HG03095 (cell line): ENCODE results near the gene SPO11.

Experiments
- ATAC-seq: cut with Tn5 transposase; IDR thresholded peaks from one replicate; pipeline ENCODE4 v1.9.1; 2021; ENCODE audit warnings: moderate library complexity; ENCODE audit not compliant: unreplicated experiment

The SPO11 gene

DNA sequence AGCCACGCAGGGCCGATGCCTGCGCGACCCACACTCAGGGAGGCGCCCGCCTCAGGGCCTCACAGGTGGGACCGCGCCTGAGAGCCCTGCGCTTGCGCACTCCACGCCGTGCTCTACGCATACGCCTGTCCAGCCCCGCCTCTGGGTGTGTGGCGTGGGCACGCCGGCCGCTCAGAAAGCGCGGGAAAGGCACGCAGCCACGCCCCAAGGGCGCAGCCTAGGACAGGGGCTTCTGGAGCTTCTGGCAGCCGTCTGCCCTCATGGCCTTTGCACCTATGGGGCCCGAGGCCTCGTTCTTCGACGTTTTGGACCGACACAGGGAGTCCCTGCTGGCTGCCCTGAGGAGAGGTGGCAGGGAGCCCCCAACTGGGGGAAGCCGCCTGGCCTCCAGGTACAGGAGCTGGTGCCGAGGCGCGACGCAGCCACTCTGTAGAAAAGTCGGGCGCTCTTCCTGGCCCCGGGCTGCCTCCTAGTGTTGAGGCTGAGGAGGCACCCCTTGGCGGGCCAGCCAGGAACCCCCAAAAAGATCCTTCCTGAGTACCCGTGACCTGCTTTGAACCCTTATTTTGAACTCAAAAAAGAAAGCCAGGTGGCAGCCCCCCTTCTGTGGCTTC, at the start of gene SPO11:
TSS of gene SPO11 (plus strand) at position 196 of the 614 bp plus-strand sequence. CDS start at position 261, 65 bp downstream.
- no peak for ATAC-seq

GRCh38 chr20:57280221-57280620, 49.4 kb upstream of the SPO11 start:
- ATAC-seq = no peak

DNA sequence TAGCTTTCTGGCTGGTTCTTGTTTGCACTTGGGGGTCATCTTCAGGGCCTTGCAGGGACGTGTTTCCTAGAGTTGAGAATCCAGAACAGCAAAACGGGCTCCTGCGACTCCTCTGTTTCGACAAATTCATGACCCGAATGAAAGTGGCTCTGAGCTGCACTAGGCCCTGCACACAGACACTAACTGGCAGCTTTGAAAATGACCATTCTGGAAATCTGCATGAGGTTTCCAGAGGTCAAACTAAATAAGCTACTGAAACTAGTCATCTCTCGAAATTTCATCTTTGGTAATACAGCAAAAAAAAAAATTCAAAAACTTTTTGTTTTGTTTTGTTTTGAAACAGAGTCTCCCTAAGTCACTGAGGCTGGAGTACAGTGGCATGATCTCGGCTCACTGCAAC, 47.7 kb upstream of the SPO11 start:
- ATAC-seq = no peak

- ATAC-seq = no peak
These were observed 46.8 kb upstream of the SPO11 start for GRCh38 chr20:57282670-57283361.

GRCh38 chr20:57283860-57284259, 45.7 kb upstream of the SPO11 start:
- ATAC-seq = no peak

DNA sequence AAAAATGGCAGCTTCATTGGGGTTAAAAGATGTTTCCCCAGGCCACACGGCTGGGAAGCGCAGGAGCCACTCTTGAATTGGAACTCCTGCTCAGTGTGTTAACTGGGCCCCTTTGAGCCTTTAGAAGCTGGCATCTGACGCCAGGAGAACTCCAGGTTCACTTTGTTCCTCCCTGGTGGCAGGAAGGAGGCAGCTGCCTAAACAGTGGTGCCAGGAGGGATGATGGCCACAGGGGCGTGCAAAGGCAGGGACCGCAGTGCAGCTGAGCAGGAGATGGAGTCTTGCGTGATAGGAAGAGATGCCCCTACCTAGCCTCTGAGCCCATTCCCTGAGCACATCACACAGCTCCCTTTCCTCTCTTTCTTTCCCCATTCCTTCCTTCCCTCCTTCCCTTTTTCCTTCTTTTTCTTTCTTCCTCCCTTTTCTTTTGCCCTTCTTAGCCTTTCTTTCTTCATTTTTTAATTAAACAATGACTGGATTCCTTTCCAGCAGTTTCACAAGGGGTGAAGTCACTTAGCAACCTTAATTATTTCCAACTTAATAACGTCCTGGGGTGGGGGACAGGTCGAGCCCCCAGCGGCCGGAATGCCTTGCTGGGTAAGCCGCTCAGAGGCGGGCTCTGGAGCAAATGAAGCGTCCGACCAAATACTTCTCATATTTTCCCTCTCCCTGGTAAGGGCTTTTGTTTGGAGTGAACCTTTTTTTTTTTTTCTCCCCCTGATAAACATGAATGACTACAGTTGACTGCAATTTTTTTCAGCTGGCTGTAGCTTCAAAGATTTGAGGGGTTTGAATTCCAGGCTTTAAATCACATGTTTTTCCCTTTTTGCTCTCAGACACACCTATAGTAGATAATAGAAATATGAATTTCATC, 42.4 kb upstream of the SPO11 start:
- no peak for ATAC-seq

GRCh38 chr20:57287901-57288300, 41.7 kb upstream of the SPO11 start:
- no peak for ATAC-seq

- no peak for ATAC-seq
These were observed 40.8 kb upstream of the SPO11 start for GRCh38 chr20:57288651-57289277.

DNA sequence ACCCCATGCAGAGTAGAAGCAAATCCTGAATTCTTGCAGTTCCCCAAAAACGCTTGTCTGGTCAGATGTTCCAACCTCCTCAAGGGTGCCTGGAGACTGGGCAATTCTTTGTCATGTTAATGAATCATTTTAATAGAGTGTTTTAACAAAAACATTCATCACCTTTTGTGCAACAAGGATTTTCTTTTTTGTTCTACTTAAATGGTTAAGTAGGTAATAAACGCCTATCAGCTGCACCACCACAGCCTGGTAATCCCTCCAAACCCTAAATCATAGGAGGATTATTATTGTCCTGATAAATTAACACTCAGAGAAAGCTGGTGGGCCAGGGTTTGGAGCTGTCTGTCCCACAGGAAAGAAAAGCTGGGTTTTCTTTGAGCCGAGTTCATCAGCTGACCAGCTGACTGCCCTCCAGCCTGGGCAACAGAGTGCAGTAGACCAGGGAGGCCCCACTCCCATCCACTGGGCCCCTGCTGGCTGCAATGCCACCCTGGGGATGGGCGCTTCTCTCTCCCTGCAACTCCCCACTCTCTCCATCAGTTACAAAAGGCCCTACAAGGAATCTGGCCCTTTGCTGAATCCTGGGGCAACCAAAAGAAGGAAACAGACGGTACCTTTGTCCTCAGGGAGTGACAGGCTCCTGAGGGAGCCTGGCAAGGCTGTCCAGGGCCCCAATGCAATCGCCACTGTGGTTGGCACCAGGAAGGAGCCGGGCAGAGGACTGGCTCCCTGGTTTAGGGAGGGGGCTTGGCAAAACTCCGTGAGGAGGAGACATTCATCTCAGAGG, 40.0 kb upstream of the SPO11 start:
- no peak for ATAC-seq

DNA sequence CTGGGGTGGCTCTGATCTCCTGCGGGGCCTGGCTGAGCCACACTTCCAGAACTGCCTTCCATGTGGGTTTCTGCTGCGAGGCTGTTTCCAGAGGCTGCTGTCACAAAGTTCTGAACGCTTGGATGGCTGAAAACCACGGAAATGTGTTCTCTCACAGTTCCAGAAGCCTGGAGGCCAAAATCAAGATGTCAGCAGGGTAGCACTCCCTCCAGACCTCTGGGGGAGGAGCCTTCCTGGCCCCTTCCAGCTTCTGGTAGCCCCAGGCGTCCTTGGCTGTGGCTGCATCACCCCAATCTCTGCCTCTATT, 39.5 kb upstream of the SPO11 start:
- ATAC-seq = no peak

DNA sequence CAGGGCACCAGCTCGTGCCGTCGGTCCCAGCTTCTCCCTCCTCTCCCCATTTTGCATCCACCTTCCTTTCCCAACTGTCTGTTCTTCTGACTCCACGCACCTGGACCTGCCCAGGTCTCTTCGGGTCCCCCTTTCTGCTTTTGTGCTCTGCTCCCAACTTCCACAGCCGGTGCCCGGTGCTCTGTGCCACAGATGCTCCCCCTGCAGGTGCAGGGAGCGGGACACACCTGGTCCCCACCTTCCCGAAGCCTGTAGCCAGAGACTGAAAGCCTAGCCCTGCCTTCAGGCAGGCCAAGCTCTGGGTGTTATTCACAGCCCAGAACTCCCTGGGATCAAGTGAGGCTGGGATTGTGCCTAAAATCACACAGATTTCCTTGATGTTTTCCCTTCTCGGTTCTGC, 38.6 kb upstream of the SPO11 start:
- ATAC-seq = no peak

GRCh38 chr20:57291694-57292093, 37.9 kb upstream of the SPO11 start:
- ATAC-seq = no peak

DNA sequence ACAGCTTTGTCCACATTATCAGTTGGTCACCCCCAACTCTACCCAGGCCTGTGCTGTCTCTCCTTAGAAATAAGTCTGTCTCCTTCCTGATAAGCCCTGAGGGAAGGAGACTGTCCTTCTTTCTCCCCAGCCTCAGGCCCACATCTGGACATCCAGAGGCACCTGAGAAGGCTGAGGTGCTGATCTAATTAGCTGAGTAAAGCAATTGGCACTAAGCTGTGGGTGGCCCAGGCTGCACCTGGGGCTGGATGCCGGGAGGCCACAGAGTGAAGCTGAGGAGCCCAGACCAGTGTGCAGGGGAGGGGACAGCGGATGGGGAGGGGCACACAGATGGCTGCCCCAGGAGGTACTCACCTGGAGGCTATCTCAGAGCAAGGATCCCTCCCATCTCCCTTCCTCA, 37.0 kb upstream of the SPO11 start:
- ATAC-seq = no peak

GRCh38 chr20:57293995-57294394, 35.6 kb upstream of the SPO11 start:
- no peak for ATAC-seq

DNA sequence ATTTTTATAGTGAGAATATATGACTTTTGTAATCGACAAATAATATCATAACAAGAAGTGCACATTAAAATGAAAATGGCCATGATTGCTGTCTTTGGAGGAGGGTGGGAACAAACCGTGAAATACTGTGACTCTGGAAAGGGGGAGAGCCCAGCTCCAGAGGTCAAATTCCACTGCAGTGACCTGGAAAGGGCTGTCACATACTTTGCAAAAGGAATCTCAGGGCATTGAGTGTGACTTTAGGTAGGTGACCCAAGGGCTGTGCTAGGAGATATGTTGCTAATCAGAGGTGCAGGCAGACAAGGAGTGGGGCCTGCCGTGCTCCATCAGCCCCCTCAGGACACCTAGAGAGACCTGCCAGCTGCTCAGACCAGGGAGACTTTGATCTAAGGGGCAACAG, 35.1 kb upstream of the SPO11 start:
- no peak for ATAC-seq

DNA sequence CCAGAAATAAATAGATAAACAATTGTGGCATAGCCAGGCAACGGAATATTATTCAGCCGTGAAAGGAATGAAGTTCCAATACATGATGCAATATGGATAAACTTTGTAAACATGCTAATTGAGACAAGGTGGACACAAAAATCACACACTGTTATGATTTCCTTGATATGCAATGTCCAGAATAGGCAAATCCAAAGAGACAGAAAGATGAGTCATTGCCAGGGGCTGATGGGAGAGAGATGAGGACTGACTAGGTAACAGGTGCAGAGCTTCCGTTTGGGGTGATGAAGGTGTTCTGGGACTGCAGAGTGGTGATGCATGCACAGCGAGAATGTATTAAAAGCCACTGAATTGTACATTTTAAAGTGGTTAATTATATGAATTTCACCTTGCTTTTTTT, 31.1 kb upstream of the SPO11 start:
- no peak for ATAC-seq

GRCh38 chr20:57301026-57301425, 28.6 kb upstream of the SPO11 start:
- ATAC-seq = no peak

DNA sequence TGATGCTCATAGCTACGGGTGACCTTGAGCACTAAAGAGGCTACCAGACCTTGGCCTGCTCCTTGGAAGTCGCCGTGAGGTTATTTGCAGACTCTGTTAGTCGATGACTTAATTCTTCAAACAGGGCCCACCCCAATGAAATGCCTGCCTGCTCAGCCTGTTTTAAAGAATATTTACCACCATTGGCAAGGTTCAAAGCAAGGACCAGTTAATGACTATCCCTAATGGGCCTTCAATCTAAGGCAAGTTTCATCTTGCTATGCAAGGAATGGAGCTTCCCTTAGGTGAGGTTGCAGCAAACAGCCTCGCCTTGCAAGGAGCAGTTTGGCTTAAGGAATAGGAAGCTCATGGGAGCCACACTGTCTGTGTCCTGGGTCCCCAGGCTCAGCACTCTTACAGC, 22.9 kb upstream of the SPO11 start:
- no peak for ATAC-seq

DNA sequence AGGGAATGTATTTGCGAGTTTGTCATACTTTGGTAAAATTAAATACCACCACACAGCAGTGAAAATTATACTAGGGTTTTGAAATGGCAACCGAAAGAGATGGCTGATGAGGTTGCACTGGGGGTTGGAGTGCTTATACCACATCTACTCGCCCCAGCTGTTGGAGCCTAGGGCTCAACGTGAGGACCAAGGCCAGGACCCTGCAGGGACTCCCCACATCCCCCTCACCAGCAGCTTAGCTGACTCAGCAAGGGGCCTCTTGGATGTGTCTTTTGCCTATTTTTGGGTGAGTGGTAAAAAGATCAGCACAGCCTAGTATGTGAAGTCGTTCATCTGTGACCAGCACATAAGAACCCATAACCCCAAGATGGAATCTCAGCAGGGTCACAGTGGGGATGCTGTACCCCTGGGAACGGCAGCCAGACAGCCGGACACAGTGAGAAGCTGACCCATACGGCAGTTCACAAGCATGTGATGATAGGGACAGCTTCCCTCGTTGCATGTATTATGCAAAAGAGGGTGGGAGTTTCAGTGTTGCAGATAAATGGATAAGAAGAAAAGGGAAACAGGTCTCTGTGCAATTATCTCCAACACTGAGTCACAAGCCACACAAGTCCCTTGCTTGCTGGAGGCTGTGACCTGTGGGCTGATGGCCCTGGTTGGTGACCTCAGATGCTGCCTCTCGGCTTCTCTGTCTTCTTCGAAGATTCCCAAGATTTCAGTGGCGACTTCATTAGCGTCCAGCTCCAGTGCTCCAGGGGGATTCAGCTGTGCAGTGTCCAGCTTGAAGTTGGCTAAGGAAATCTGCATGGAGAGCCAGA, 20.9 kb upstream of the SPO11 start:
- no peak for ATAC-seq

- ATAC-seq = no peak
These were observed 20.0 kb upstream of the SPO11 start for GRCh38 chr20:57309544-57310115.
